ENCODE data around the gene IL12A.

IL12A gene

GRCh38 chr3:159978353-159978752, 10.3 kb upstream of the IL12A start:
- Mint-ChIP-seq H3K9me3 (no peaks in the 10 kb centered on the region), H3K36me3 (no peaks in the 10 kb centered on the region), H3K27ac (no peak overlapping the region), H3K27me3 (peaks cover 11% of the 10 kb centered on the region), H3K4me3 (no peak overlapping the region), H3K4me1 (no peaks in the 10 kb centered on the region)

- H3K27me3 Mint-ChIP-seq: peaks cover 11% of the 10 kb centered on the region
Measured at GRCh38 chr3:159978918-159979703, 9.5 kb upstream of the IL12A start.

GRCh38 chr3:159982442-159982974, 6.1 kb upstream of the IL12A start:
- Mint-ChIP-seq H3K4me1 (peaks cover 4% of the 10 kb centered on the region), H3K4me3 (no peak overlapping the region), H3K27ac (no peak overlapping the region), H3K9me3 (no peaks in the 10 kb centered on the region), H3K36me3 (no peaks in the 10 kb centered on the region), H3K27me3 (peaks cover 9% of the 10 kb centered on the region)

More at GRCh38 chr3:159978918-159979703, 9.5 kb upstream of the IL12A start:
- H3K9me3 Mint-ChIP-seq: no peaks in the 10 kb centered on the region
- H3K4me1 Mint-ChIP-seq: no peaks in the 10 kb centered on the region
- no peak overlapping the region for H3K27ac Mint-ChIP-seq
- no peak overlapping the region for H3K4me3 Mint-ChIP-seq
- H3K36me3 Mint-ChIP-seq: no peaks in the 10 kb centered on the region

- H3K4me1 Mint-ChIP-seq: peaks cover 20% of the 10 kb centered on the region
- no peaks in the 10 kb centered on the region for H3K9me3 Mint-ChIP-seq
- H3K27ac Mint-ChIP-seq: no peak overlapping the region
- H3K4me3 Mint-ChIP-seq: peak overlapping the region; percentile 31
- H3K36me3 Mint-ChIP-seq: no peaks in the 10 kb centered on the region
- H3K27me3 Mint-ChIP-seq: peaks cover 1% of the 10 kb centered on the region
Measured at GRCh38 chr3:159987291-159987711, 1.3 kb upstream of the IL12A start.

- no peak overlapping the region for H3K27ac Mint-ChIP-seq
- H3K27me3 Mint-ChIP-seq: peaks cover 1% of the 10 kb centered on the region
- H3K4me1 Mint-ChIP-seq: peaks cover 20% of the 10 kb centered on the region
- peak overlapping the region; percentile 33 for H3K4me3 Mint-ChIP-seq
- H3K36me3 Mint-ChIP-seq: no peaks in the 10 kb centered on the region
- H3K9me3 Mint-ChIP-seq: no peaks in the 10 kb centered on the region
Measured at GRCh38 chr3:159989973-159990846, 1.6 kb downstream of the IL12A start.

GRCh38 chr3:159991591-159991990, 3.0 kb downstream of the IL12A start:
- Mint-ChIP-seq H3K9me3 (no peaks in the 10 kb centered on the region), H3K27ac (no peak overlapping the region), H3K36me3 (no peaks in the 10 kb centered on the region), H3K27me3 (no peaks in the 10 kb centered on the region), H3K4me1 (peaks cover 20% of the 10 kb centered on the region), H3K4me3 (no peak overlapping the region)

- H3K36me3 Mint-ChIP-seq: no peaks in the 10 kb centered on the region
- no peak overlapping the region for H3K4me3 Mint-ChIP-seq
- H3K4me1 Mint-ChIP-seq: peaks cover 15% of the 10 kb centered on the region
- H3K27me3 Mint-ChIP-seq: peaks cover 2% of the 10 kb centered on the region
- H3K9me3 Mint-ChIP-seq: no peaks in the 10 kb centered on the region
- no peak overlapping the region for H3K27ac Mint-ChIP-seq
Measured at GRCh38 chr3:159992589-159992988, 4.0 kb downstream of the IL12A start.

- Mint-ChIP-seq H3K4me3 (no peak overlapping the region), H3K4me1 (peaks cover under 1% of the 10 kb centered on the region), H3K27me3 (peaks cover 2% of the 10 kb centered on the region), H3K9me3 (no peaks in the 10 kb centered on the region), H3K36me3 (no peaks in the 10 kb centered on the region), H3K27ac (no peak overlapping the region)
Measured at GRCh38 chr3:159994182-159994581, 5.5 kb downstream of the IL12A start.

- Mint-ChIP-seq H3K4me1 (no peaks in the 10 kb centered on the region), H3K27me3 (peaks cover 2% of the 10 kb centered on the region), H3K4me3 (no peak overlapping the region), H3K9me3 (no peaks in the 10 kb centered on the region), H3K36me3 (no peaks in the 10 kb centered on the region), H3K27ac (no peak overlapping the region)
Measured at GRCh38 chr3:159995091-159995490, 6.5 kb downstream of the IL12A start.

- no peaks in the 10 kb centered on the region for H3K4me1 Mint-ChIP-seq
- H3K27me3 Mint-ChIP-seq: peaks cover 3% of the 10 kb centered on the region
- no peak overlapping the region for H3K27ac Mint-ChIP-seq
- H3K9me3 Mint-ChIP-seq: no peaks in the 10 kb centered on the region
- no peak overlapping the region for H3K4me3 Mint-ChIP-seq
- no peaks in the 10 kb centered on the region for H3K36me3 Mint-ChIP-seq
Measured at GRCh38 chr3:159996018-159996417, 7.4 kb downstream of the IL12A start.

GRCh38 chr3:159996959-159997358, 8.3 kb downstream of the IL12A start:
- Mint-ChIP-seq H3K36me3 (no peaks in the 10 kb centered on the region), H3K4me1 (no peaks in the 10 kb centered on the region), H3K4me3 (no peak overlapping the region), H3K27me3 (peaks cover 3% of the 10 kb centered on the region), H3K27ac (no peak overlapping the region), H3K9me3 (no peaks in the 10 kb centered on the region)

GRCh38 chr3:160001148-160001760, 12.6 kb downstream of the IL12A start:
- Mint-ChIP-seq H3K9me3 (no peaks in the 10 kb centered on the region), H3K4me3 (no peak overlapping the region), H3K36me3 (no peaks in the 10 kb centered on the region), H3K27ac (no peak overlapping the region), H3K4me1 (no peaks in the 10 kb centered on the region), H3K27me3 (peaks cover 3% of the 10 kb centered on the region)

- H3K36me3 Mint-ChIP-seq: no peaks in the 10 kb centered on the region
- H3K27ac Mint-ChIP-seq: no peak overlapping the region
Measured at GRCh38 chr3:160001850-160002623, 13.4 kb downstream of the IL12A start.

GRCh38 chr3:160003520-160004128, 15.0 kb downstream of the IL12A start:
- Mint-ChIP-seq H3K4me3 (no peak overlapping the region), H3K36me3 (no peaks in the 10 kb centered on the region), H3K27ac (no peak overlapping the region), H3K27me3 (peaks cover 1% of the 10 kb centered on the region), H3K9me3 (no peaks in the 10 kb centered on the region), H3K4me1 (no peaks in the 10 kb centered on the region)

More at GRCh38 chr3:160001850-160002623, 13.4 kb downstream of the IL12A start:
- no peaks in the 10 kb centered on the region for H3K4me1 Mint-ChIP-seq
- peaks cover 1% of the 10 kb centered on the region for H3K27me3 Mint-ChIP-seq
- H3K4me3 Mint-ChIP-seq: no peak overlapping the region
- H3K9me3 Mint-ChIP-seq: no peaks in the 10 kb centered on the region

All from activated naive CD4-positive, alpha-beta T cell treated with anti-CD3 and anti-CD28 coated beads, Interleukin-2, amount 50 U/mL, for 24 hours (primary cell).